HepG2 (cell line): ENCODE data around the gene UPK1A. TPM values are rescaled to one million over a fixed set of nuclear protein-coding genes. Genes with fewer than 3 reads are reported as not detected.

Source experiments
- ATAC-seq: fragments of 200-7000 bp; cut with Tn5 transposase; 3 replicates; pipeline ENCODE4 v1.9.1; 2020; ENCODE audit warnings: mild to moderate bottlenecking, moderate library complexity
- BruUV-seq: library from RNA; stranded (reverse); fragments of 400-500 nt; replicated peaks from 2 replicates; lab custom pipeline; 2021; lab: Mats Ljungman, UMichigan
- CTCF ChIA-PET: fragments of 300-600 bp; formaldehyde crosslinking; extraction: SDS; loops from one replicate; lab custom pipeline; 2021; ENCODE audit warnings: low total read pairs, inconsistent platforms, low intra/inter-chr PET ratio; lab: Yijun Ruan, JAX
- POLR2A ChIA-PET: fragments of 350-600 bp; sonication (Branson Sonifier 250); formaldehyde crosslinking; loops from one replicate; lab custom pipeline; 2020; ENCODE audit warnings: antibody characterized with exemption, inconsistent platforms; lab: Yijun Ruan, JAX
- DNase-seq: peaks from one replicate; pipeline ENCODE4 v3.0.0-alpha.2; 2015; ENCODE audit warnings: low spot score
- FAIRE-seq: peaks from 3 replicates; lab custom pipeline; 2011; peaks lifted over from hg19 to GRCh38; lab: Jason Lieb, UNC
- H2AFZ ChIP-seq: one replicate; pipeline ENCODE4 v1.6.1; 2011; ENCODE audit warnings: low read length, inconsistent platforms
- H3K27ac ChIP-seq: fragments of 300-600 bp; 3 replicates; pipeline ENCODE4 v1.8.0; 2011; ENCODE audit warnings: mixed run types, mild to moderate bottlenecking, mixed read lengths, low read length, inconsistent platforms; ENCODE audit not compliant: insufficient read depth; ENCODE audit errors: extremely low read length
- H3K27me3 ChIP-seq, 2 experiments: fragments of 200-600 bp in 1 of 2; 2 replicates in 1 of 2; 3 replicates in 1 of 2; pipeline versions ENCODE4 v1.6.0 to v1.8.0; 2011; ENCODE audit warnings: low read length in 2 of 2, mild to moderate bottlenecking in 2 of 2, moderate library complexity in 2 of 2, inconsistent platforms in 1 of 2; ENCODE audit not compliant: insufficient read depth in 2 of 2, control insufficient read depth in 1 of 2
- H3K36me3 ChIP-seq, 2 experiments: fragments of 200-600 bp in 1 of 2; replicated peaks in 1 of 2; 2 replicates in 1 of 2; 3 replicates in 1 of 2; pipeline versions ENCODE4 v1.5.1 to v1.8.0; 2011; ENCODE audit warnings: low read length in 2 of 2, inconsistent platforms in 1 of 2; ENCODE audit not compliant: insufficient read depth in 2 of 2, control insufficient read depth in 1 of 2
- H3K4me1 ChIP-seq: 2 replicates; pipeline ENCODE4 v1.5.1; 2012; ENCODE audit warnings: low read length, inconsistent platforms; ENCODE audit not compliant: insufficient read depth
- H3K4me2 ChIP-seq: 2 replicates; pipeline ENCODE4 v1.6.0; 2011; ENCODE audit warnings: low read depth, low read length, inconsistent platforms
- H3K4me3 ChIP-seq, 3 experiments: fragments of 200-600 bp in 1 of 3; sonication (generic), shearing (Covaris generic) in 1 of 3; replicated peaks in 1 of 3; 2 replicates each; pipeline ENCODE4 v1.5.1; 2011 to 2016; ENCODE audit warnings: low read length in 3 of 3, inconsistent platforms in 2 of 3, low read depth in 2 of 3, mild to moderate bottlenecking in 2 of 3, control low read depth in 1 of 3, mixed read lengths in 1 of 3; ENCODE audit not compliant: insufficient read depth in 1 of 3
- H3K79me2 ChIP-seq: one replicate; pipeline ENCODE4 v1.6.1; 2011; ENCODE audit warnings: low read length, inconsistent platforms; ENCODE audit not compliant: insufficient read depth
- H3K9ac ChIP-seq: 2 replicates; pipeline ENCODE4 v1.6.0; 2011; ENCODE audit warnings: mild to moderate bottlenecking, low read depth, low read length, inconsistent platforms; ENCODE audit not compliant: insufficient read depth
- H3K9me3 ChIP-seq: 2 replicates; pipeline ENCODE4 v1.5.1; 2012; ENCODE audit warnings: mild to moderate bottlenecking, low read length
- H4K20me1 ChIP-seq: 2 replicates; pipeline ENCODE4 v1.6.0; 2011; ENCODE audit warnings: inconsistent platforms, mild to moderate bottlenecking, low read length, moderate library complexity; ENCODE audit not compliant: insufficient read depth
- AKAP8 ChIP-seq: sonication (generic); formaldehyde crosslinking; IDR thresholded peaks from 2 replicates; pipeline ENCODE4 v1.5.1; 2020; ENCODE audit warnings: mild to moderate bottlenecking, missing genetic modification reagents
- ARID4A ChIP-seq: sonication (generic); formaldehyde crosslinking; IDR thresholded peaks from 2 replicates; pipeline ENCODE4 v1.5.0; 2020; ENCODE audit warnings: mild to moderate bottlenecking, missing genetic modification reagents, borderline replicate concordance
- CBX2 ChIP-seq, 2 experiments: fragments of 200-600 bp in 1 of 2; sonication (generic); formaldehyde crosslinking in 1 of 2; IDR thresholded peaks; 2 replicates each; pipeline versions ENCODE4 v1.7.0 to v1.8.1; 2018 to 2022; ENCODE audit warnings: low read depth in 2 of 2, low read length in 1 of 2, mild to moderate bottlenecking in 1 of 2, missing genetic modification reagents in 1 of 2
- HMGA1 ChIP-seq: sonication (generic); formaldehyde crosslinking; conservative IDR thresholded peaks from 2 replicates; pipeline ENCODE4 v1.4.0; 2020; ENCODE audit warnings: missing genetic modification reagents
- JARID2 ChIP-seq: sonication (generic); formaldehyde crosslinking; IDR thresholded peaks from 2 replicates; pipeline ENCODE4 v1.8.1; 2023; ENCODE audit warnings: missing genetic modification reagents, inconsistent platforms; ENCODE audit not compliant: insufficient replicate concordance
- NFRKB ChIP-seq: fragments of 450-650 bp; IDR thresholded peaks from 2 replicates; pipeline ENCODE4 v1.6.1; 2017
- TGIF2 ChIP-seq: IDR thresholded peaks from 2 replicates; pipeline ENCODE4 v1.6.1; 2016; ENCODE audit warnings: control low read depth, missing compliant biosample characterization
- ZNF234 ChIP-seq: sonication (generic); formaldehyde crosslinking; conservative IDR thresholded peaks from 2 replicates; pipeline ENCODE4 v1.5.1; 2020; ENCODE audit warnings: mild to moderate bottlenecking, missing genetic modification reagents
- ZNF484 ChIP-seq: sonication (generic); formaldehyde crosslinking; IDR thresholded peaks from 2 replicates; pipeline ENCODE4 v1.5.1; 2020; ENCODE audit warnings: mild to moderate bottlenecking, low read depth, missing genetic modification reagents, borderline replicate concordance
- ZNF496 ChIP-seq: sonication (generic); formaldehyde crosslinking; IDR thresholded peaks from 2 replicates; pipeline ENCODE4 v1.8.1; 2023; ENCODE audit warnings: mild to moderate bottlenecking, moderate library complexity, missing genetic modification reagents; ENCODE audit not compliant: insufficient replicate concordance
- ZUFSP ChIP-seq: sonication (generic); formaldehyde crosslinking; IDR thresholded peaks from 2 replicates; pipeline ENCODE4 v1.9.0; 2021; ENCODE audit warnings: missing genetic modification reagents, mild to moderate bottlenecking, borderline replicate concordance
- ZZZ3 ChIP-seq: sonication (generic); formaldehyde crosslinking; IDR thresholded peaks from 2 replicates; pipeline ENCODE4 v1.4.0; 2020; ENCODE audit warnings: missing genetic modification reagents, mild to moderate bottlenecking, borderline replicate concordance
- WGBS: methylation state at CpG from one replicate; pipeline ENCODE4 v1.1.6; 2017; ENCODE audit warnings: low lambda C conversion rate; 5-methylcytosine and 5-hydroxymethylcytosine counted together
- in situ Hi-C: cut with HindIII; loops from 2 replicates; pipeline ENCODE4 v1.10.0; 2017; ENCODE audit warnings: low pct_unique_long_range_greater_than_20kb; ENCODE audit not compliant: extremely low pct_ligation_motif_present
- intact Hi-C: fragments of 100-400 bp; cut with micrococcal nuclease; formaldehyde crosslinking; loops from one replicate; pipeline ENCODE4 v1.10.0; 2022; ENCODE audit not compliant: unreplicated experiment
- polyA plus RNA-seq, 8 experiments: library from polyadenylated mRNA; depleted of rRNA in 3 of 8; stranded (reverse) in 7 of 8; unstranded in 1 of 8; fragments of >200 nt; fragmentation: Illumina TruSeq in 4 of 8; extraction: Trizol in 4 of 8; gene quantifications; 2 replicates each; pipeline versions ENCODE4 v1.2.1 to v1.2.3, GENCODE V29; 2011 to 2016; ENCODE audit warnings: low read depth in 4 of 8, missing spikeins in 1 of 8, mixed read lengths in 1 of 8; ENCODE audit not compliant: insufficient read depth in 1 of 8
- total RNA-seq, 5 experiments: library from RNA; depleted of rRNA; stranded (reverse); fragments of >200 nt; fragmentation: Illumina TruSeq; extraction: Trizol; gene quantifications; 2 replicates each; pipeline ENCODE4 v1.2.3, GENCODE V29; 2016; ENCODE audit warnings: low read depth in 1 of 5

The UPK1A gene
- total and polyA plus RNA-seq, 2 of the 13 experiments (the other 11 are each of a cell fraction or from before 2014, with no cell fraction given), result 2.9 TPM; not detected in 1

GRCh38 chr19:35641515-35642151 is 24.7 kb upstream of the UPK1A start, which contains the start of gene ETV2:
Gene ETV2 (plus strand): TSS chr19:35641745. CDS start chr19:35642461, 716 bp downstream.
- intact Hi-C loops (loop anchor here (10.0 kb wide), 1 partner anchor 87 kb away; no protein-coding TSS in a partner anchor), in situ Hi-C loops (loop anchor here (5.0 kb wide), 1 partner anchor 94 kb away; the partner anchor contains the start of gene TMEM147)
- BruUV-seq, result no TSS peak
- no peak within 1 kb of the TSS for H2AFZ ChIP-seq
- H3K27ac ChIP-seq, result no peak within 1 kb of the TSS
- DNase-seq (no peak), FAIRE-seq (no peak), ATAC-seq (no peak)
- POLR2A ChIA-PET, result no interaction called here
- H3K79me2 ChIP-seq, result no peaks in the 10 kb centered on the region
- H3K4me1 ChIP-seq, result peaks cover 42% of the 10 kb centered on the region
- no peak within 1 kb of the TSS for H3K4me2 ChIP-seq
- no peaks in the 10 kb centered on the region for H4K20me1 ChIP-seq
- 85% methylated on average over 23 of the region's 28 CpGs for WGBS
- H3K27me3 ChIP-seq, result no peaks in the 10 kb centered on the region
- TF ChIP-seq ZNF484 (CRISPR knock-in tag), result no peak
- TF ChIP-seq JARID2 (CRISPR knock-in tag), result no peak
- no peak for TF ChIP-seq NFRKB
- TF ChIP-seq ZUFSP (CRISPR knock-in tag), result no peak
- TF ChIP-seq HMGA1 (CRISPR knock-in tag), result no peak
- TF ChIP-seq ZNF496 (CRISPR knock-in tag), result no peak
- no peak for TF ChIP-seq ZZZ3 (CRISPR knock-in tag)
- TF ChIP-seq ZNF234 (CRISPR knock-in tag), result no peak
- TF ChIP-seq ARID4A (CRISPR knock-in tag), result no peak
- TF ChIP-seq AKAP8, result no peak
- TF ChIP-seq CBX2 (IDR thresholded peaks at IDR 0.05; ENCODE audit: low read depth, low read length), result no peak
- TF ChIP-seq CBX2 (CRISPR knock-in tag; IDR thresholded peaks at IDR 0.05; ENCODE audit: low read depth), result no peak
- TF ChIP-seq TGIF2 (CRISPR knock-in tag), result no peak
- H3K4me3 ChIP-seq, result 0 out of 6 replicates have a peak within 1 kb of the TSS, but pooled peaks of 1 of the 3 experiments have one; percentile 81
- peaks cover 3 to 13% of the 10 kb centered on the region in 2 experiments; a peak in 4 of 5 replicates for H3K36me3 ChIP-seq
- CTCF ChIA-PET, result no interaction called here
- H3K9ac ChIP-seq, result no peak within 1 kb of the TSS
- H3K9me3 ChIP-seq, result no peaks in the 10 kb centered on the region
